Mesenchymal stem cell (in vitro differentiated cells and primary cell): Measurements from ENCODE around the gene CD9.
A peak's percentile ranks its signal among the peaks of the same experiment; 100 is the strongest.

ENCODE experiments used
- DNase-seq: peaks from one replicate; pipeline ENCODE4 v3.0.0-alpha.2; 2013
- H2AFZ ChIP-seq: one replicate; pipeline ENCODE4 v1.6.1; 2013; ENCODE audit warnings: low read depth, mild to moderate bottlenecking, control low read depth, inconsistent platforms, low read length, moderate library complexity
- H2AK5ac ChIP-seq: 2 replicates; pipeline ENCODE4 v1.6.1; 2013; ENCODE audit warnings: low read length, moderate library complexity, mild to moderate bottlenecking, inconsistent platforms; ENCODE audit not compliant: severe bottlenecking
- H2BK120ac ChIP-seq: one replicate; pipeline ENCODE4 v1.6.1; 2013; ENCODE audit warnings: low read depth, mild to moderate bottlenecking, inconsistent platforms, low read length, moderate library complexity
- H2BK12ac ChIP-seq, 2 experiments: one replicate each; pipeline ENCODE4 v1.6.1; 2013; ENCODE audit warnings: inconsistent platforms in 2 of 2, low read length in 2 of 2, mild to moderate bottlenecking in 2 of 2, moderate library complexity in 2 of 2, control low read depth in 1 of 2
- H2BK15ac ChIP-seq: one replicate; pipeline ENCODE4 v1.6.1; 2013; ENCODE audit warnings: mild to moderate bottlenecking, low read depth, inconsistent platforms; ENCODE audit not compliant: poor library complexity, severe bottlenecking
- H2BK5ac ChIP-seq: 2 replicates; pipeline ENCODE4 v1.6.1; 2013; ENCODE audit warnings: low read depth, mild to moderate bottlenecking, low read length, control low read depth, inconsistent platforms; ENCODE audit not compliant: poor library complexity, severe bottlenecking
- H3K14ac ChIP-seq, 2 experiments: one replicate each; pipeline ENCODE4 v1.6.1; 2013; ENCODE audit warnings: inconsistent platforms in 2 of 2, low read length in 2 of 2, control low read depth in 1 of 2, mild to moderate bottlenecking in 1 of 2, moderate library complexity in 1 of 2
- H3K18ac ChIP-seq, 2 experiments: one replicate each; pipeline ENCODE4 v1.6.1; 2013; ENCODE audit warnings: inconsistent platforms in 2 of 2, low read length in 2 of 2, control low read depth in 1 of 2, low read depth in 1 of 2, mild to moderate bottlenecking in 1 of 2
- H3K23ac ChIP-seq, 2 experiments: one replicate each; pipeline ENCODE4 v1.6.1; 2013; ENCODE audit warnings: inconsistent platforms in 2 of 2, low read length in 2 of 2, mild to moderate bottlenecking in 2 of 2, moderate library complexity in 2 of 2, control low read depth in 1 of 2
- H3K27ac ChIP-seq: 2 replicates; pipeline ENCODE4 v1.5.1; 2013; ENCODE audit warnings: mild to moderate bottlenecking, moderate library complexity, low read length, control low read depth, inconsistent platforms; ENCODE audit not compliant: poor library complexity, severe bottlenecking
- H3K27me3 ChIP-seq, 2 experiments: 2 replicates each; pipeline versions ENCODE4 v1.6.1 to v1.7.0; 2013; ENCODE audit warnings: low read length in 2 of 2, mild to moderate bottlenecking in 2 of 2, moderate library complexity in 2 of 2, control low read depth in 1 of 2, inconsistent platforms in 1 of 2; ENCODE audit not compliant: control insufficient read depth in 1 of 2, insufficient read depth in 1 of 2
- H3K36me3 ChIP-seq, 2 experiments: 2 replicates each; pipeline versions ENCODE4 v1.6.1 to v1.7.0; 2013; ENCODE audit warnings: low read length in 2 of 2, control low read depth in 1 of 2, inconsistent platforms in 1 of 2, low read depth in 1 of 2, mild to moderate bottlenecking in 1 of 2; ENCODE audit not compliant: insufficient read depth in 2 of 2, control insufficient read depth in 1 of 2
- H3K4ac ChIP-seq, 2 experiments: one replicate each; pipeline ENCODE4 v1.6.1; 2013; ENCODE audit warnings: inconsistent platforms in 2 of 2, low read length in 2 of 2, mild to moderate bottlenecking in 2 of 2, moderate library complexity in 2 of 2, control low read depth in 1 of 2, low read depth in 1 of 2
- H3K4me1 ChIP-seq: 2 replicates; pipeline ENCODE4 v1.6.1; 2013; ENCODE audit warnings: low read depth, low read length, control low read depth; ENCODE audit not compliant: control insufficient read depth, insufficient read depth
- H3K4me2 ChIP-seq: 2 replicates; pipeline ENCODE4 v1.6.1; 2013; ENCODE audit warnings: low read length, mild to moderate bottlenecking, inconsistent platforms; ENCODE audit not compliant: poor library complexity, severe bottlenecking
- H3K4me3 ChIP-seq, 2 experiments: 2 replicates each; pipeline versions ENCODE4 v1.5.1 to v1.7.0; 2013; ENCODE audit warnings: low read length in 2 of 2, mild to moderate bottlenecking in 2 of 2, control low read depth in 1 of 2, low read depth in 1 of 2; ENCODE audit not compliant: insufficient read depth in 1 of 2
- H3K79me1 ChIP-seq: replicated peaks from 2 replicates; pipeline ENCODE4 v1.6.1; 2013; ENCODE audit warnings: mild to moderate bottlenecking, control low read depth, low read length, inconsistent platforms; ENCODE audit not compliant: poor library complexity, severe bottlenecking
- H3K9ac ChIP-seq: 2 replicates; pipeline ENCODE4 v1.7.0; 2013; ENCODE audit warnings: mild to moderate bottlenecking, low read length, moderate library complexity
- H3K9me3 ChIP-seq: 2 replicates; pipeline ENCODE4 v1.7.0; 2013; ENCODE audit warnings: mild to moderate bottlenecking, low read length; ENCODE audit not compliant: control insufficient read depth
- H4K8ac ChIP-seq: one replicate; pipeline ENCODE4 v1.6.1; 2013; ENCODE audit warnings: inconsistent platforms, mild to moderate bottlenecking, low read length, moderate library complexity
- H4K91ac ChIP-seq: one replicate; pipeline ENCODE4 v1.6.1; 2013; ENCODE audit warnings: mild to moderate bottlenecking, low read length, inconsistent platforms
- WGBS: methylation state at CpG from one replicate; pipeline ENCODE4 v1.1.7; 2013; ENCODE audit warnings: mixed read lengths; 5-methylcytosine and 5-hydroxymethylcytosine counted together

CD9 gene

GRCh38 chr12:6161124-6161882, 38.9 kb upstream of the CD9 start:
- no peaks in the 10 kb centered on the region for H3K27me3 ChIP-seq
- WGBS: 44% methylated on average over 10 of the region's 16 CpGs
- H4K8ac ChIP-seq: peak overlapping the region; percentile 82
- no peak overlapping the region for H3K27ac ChIP-seq
- no peak overlapping the region for H2AFZ ChIP-seq
- no peaks in the 10 kb centered on the region for H3K9me3 ChIP-seq
- H3K14ac ChIP-seq: no peak overlapping the region
- peak overlapping the region; percentile 87 for H2BK120ac ChIP-seq
- H3K4ac ChIP-seq: peak overlapping the region; percentile 54 to 85
- no peak overlapping the region for H2BK5ac ChIP-seq
- H3K18ac ChIP-seq: peak overlapping the region; percentile 86 to 87
- H3K79me1 ChIP-seq: no peaks in the 10 kb centered on the region
- DNase-seq: peak; percentile 80
- H2BK15ac ChIP-seq: peak overlapping the region; percentile 99
- H3K9ac ChIP-seq: peak overlapping the region; percentile 19
- no peak overlapping the region for H3K23ac ChIP-seq
- H3K4me1 ChIP-seq: peaks cover 16% of the 10 kb centered on the region
- H3K4me3 ChIP-seq: no peak overlapping the region
- H4K91ac ChIP-seq: peak overlapping the region; percentile 70
- peak overlapping the region; percentile 75 to 91 for H2BK12ac ChIP-seq
- peak overlapping the region; percentile 19 for H2AK5ac ChIP-seq
- no peaks in the 10 kb centered on the region for H3K36me3 ChIP-seq
- H3K4me2 ChIP-seq: no peak overlapping the region

GRCh38 chr12:6163416-6164060, 36.7 kb upstream of the CD9 start:
- Histone ChIP-seq H4K91ac (no peak overlapping the region), H3K36me3 (no peaks in the 10 kb centered on the region), H3K4ac (peak overlapping the region; percentile 41 to 76), H2AFZ (no peak overlapping the region), H3K9ac (no peak overlapping the region), H2BK15ac (peak overlapping the region; percentile 19), H2BK12ac (peak overlapping the region in 1 of 2 experiments; percentile 76), H2BK120ac (no peak overlapping the region), H3K18ac (peak overlapping the region; percentile 42 to 61), H4K8ac (no peak overlapping the region), H3K4me3 (no peak overlapping the region), H3K23ac (no peak overlapping the region), H3K27ac (no peak overlapping the region), H3K4me2 (no peak overlapping the region), H3K79me1 (no peaks in the 10 kb centered on the region), H2BK5ac (no peak overlapping the region), H3K4me1 (peaks cover 23% of the 10 kb centered on the region), H3K14ac (no peak overlapping the region), H2AK5ac (no peak overlapping the region), H3K27me3 (no peaks in the 10 kb centered on the region), H3K9me3 (no peaks in the 10 kb centered on the region)
- WGBS: 88% methylated on average over 8 of the region's 8 CpGs
- DNase-seq: no peak

GRCh38 chr12:6165395-6165794, 34.8 kb upstream of the CD9 start:
- no peak overlapping the region for H3K4me3 ChIP-seq
- WGBS: 81% methylated on average over 2 of the region's 2 CpGs

GRCh38 chr12:6166808-6167207, 33.4 kb upstream of the CD9 start:
- no peak overlapping the region for H3K23ac ChIP-seq
- peak overlapping the region; percentile 97 for H2BK120ac ChIP-seq
- DNase-seq: no peak
- 83% methylated on average over 6 of the region's 6 CpGs for WGBS
- H2AK5ac ChIP-seq: peak overlapping the region; percentile 16
- H2AFZ ChIP-seq: no peak overlapping the region
- no peaks in the 10 kb centered on the region for H3K36me3 ChIP-seq
- H3K4me3 ChIP-seq: no peak overlapping the region
- H3K9me3 ChIP-seq: no peaks in the 10 kb centered on the region
- H3K4me2 ChIP-seq: no peak overlapping the region
- H3K4me1 ChIP-seq: peaks cover 13% of the 10 kb centered on the region
- H4K91ac ChIP-seq: peak overlapping the region; percentile 94
- H4K8ac ChIP-seq: peak overlapping the region; percentile 99
- H3K27me3 ChIP-seq: no peaks in the 10 kb centered on the region
- peak overlapping the region; percentile 55 to 90 for H3K18ac ChIP-seq
- H3K14ac ChIP-seq: peak overlapping the region in 1 of 2 experiments; percentile 22
- peak overlapping the region; percentile 82 for H2BK15ac ChIP-seq
- H3K27ac ChIP-seq: peak overlapping the region; percentile 77
- H3K4ac ChIP-seq: peak overlapping the region; percentile 79 to 92
- H2BK12ac ChIP-seq: peak overlapping the region; percentile 83 to 93
- H3K79me1 ChIP-seq: no peaks in the 10 kb centered on the region
- peak overlapping the region; percentile 87 for H3K9ac ChIP-seq
- H2BK5ac ChIP-seq: peak overlapping the region; percentile 10

More at GRCh38 chr12:6165395-6165794, 34.8 kb upstream of the CD9 start:
- Histone ChIP-seq H3K9ac (no peak overlapping the region), H4K8ac (no peak overlapping the region), H2BK12ac (no peak overlapping the region), H3K9me3 (no peaks in the 10 kb centered on the region), H3K14ac (no peak overlapping the region), H2BK120ac (no peak overlapping the region), H3K27me3 (no peaks in the 10 kb centered on the region), H3K36me3 (no peaks in the 10 kb centered on the region), H2BK5ac (no peak overlapping the region), H2AFZ (no peak overlapping the region), H3K27ac (no peak overlapping the region), H2BK15ac (no peak overlapping the region), H3K4ac (no peak overlapping the region), H3K79me1 (no peaks in the 10 kb centered on the region), H3K18ac (no peak overlapping the region), H2AK5ac (no peak overlapping the region), H3K4me2 (no peak overlapping the region), H4K91ac (no peak overlapping the region), H3K23ac (no peak overlapping the region), H3K4me1 (peaks cover 21% of the 10 kb centered on the region)
- DNase-seq: peak; percentile 38
